AG09309 (cell line): ENCODE measurements around the gene MRPL10.

Experiments used
- DNase-seq: peaks from one replicate; pipeline ENCODE4 v3.0.0-alpha.2; 2010; ENCODE audit warnings: low read depth
- H3K4me3 ChIP-seq: 2 replicates; pipeline ENCODE4 v1.5.1; 2011; ENCODE audit warnings: mild to moderate bottlenecking, low read depth, low read length, moderate library complexity; ENCODE audit not compliant: control insufficient read depth
- TF ChIP-seq, protein P1 (sequence below): IDR thresholded peaks from 2 replicates; pipeline ENCODE4 v1.5.1; 2011; ENCODE audit warnings: mild to moderate bottlenecking, low read depth, low read length, inconsistent platforms; ENCODE audit not compliant: insufficient read depth, control insufficient read depth; ENCODE audit errors: missing control alignments

Gene MRPL10

GRCh38 chr17:47857551-47858455, 26.5 kb upstream of the MRPL10 start:
- H3K4me3 ChIP-seq, result no peak overlapping the region
- TF ChIP-seq, protein P1, sequence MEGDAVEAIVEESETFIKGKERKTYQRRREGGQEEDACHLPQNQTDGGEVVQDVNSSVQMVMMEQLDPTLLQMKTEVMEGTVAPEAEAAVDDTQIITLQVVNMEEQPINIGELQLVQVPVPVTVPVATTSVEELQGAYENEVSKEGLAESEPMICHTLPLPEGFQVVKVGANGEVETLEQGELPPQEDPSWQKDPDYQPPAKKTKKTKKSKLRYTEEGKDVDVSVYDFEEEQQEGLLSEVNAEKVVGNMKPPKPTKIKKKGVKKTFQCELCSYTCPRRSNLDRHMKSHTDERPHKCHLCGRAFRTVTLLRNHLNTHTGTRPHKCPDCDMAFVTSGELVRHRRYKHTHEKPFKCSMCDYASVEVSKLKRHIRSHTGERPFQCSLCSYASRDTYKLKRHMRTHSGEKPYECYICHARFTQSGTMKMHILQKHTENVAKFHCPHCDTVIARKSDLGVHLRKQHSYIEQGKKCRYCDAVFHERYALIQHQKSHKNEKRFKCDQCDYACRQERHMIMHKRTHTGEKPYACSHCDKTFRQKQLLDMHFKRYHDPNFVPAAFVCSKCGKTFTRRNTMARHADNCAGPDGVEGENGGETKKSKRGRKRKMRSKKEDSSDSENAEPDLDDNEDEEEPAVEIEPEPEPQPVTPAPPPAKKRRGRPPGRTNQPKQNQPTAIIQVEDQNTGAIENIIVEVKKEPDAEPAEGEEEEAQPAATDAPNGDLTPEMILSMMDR, result no peak
- DNase-seq, result no peak

GRCh38 chr17:47856830-47857229, 25.5 kb upstream of the MRPL10 start:
- TF ChIP-seq, protein P1, result no peak
- no peak overlapping the region for H3K4me3 ChIP-seq
- DNase-seq, result no peak

- DNase-seq, result no peak
- H3K4me3 ChIP-seq, result no peak overlapping the region
- TF ChIP-seq, protein P1, result no peak
Measured at GRCh38 chr17:47855737-47856136, 24.4 kb upstream of the MRPL10 start.

DNA sequence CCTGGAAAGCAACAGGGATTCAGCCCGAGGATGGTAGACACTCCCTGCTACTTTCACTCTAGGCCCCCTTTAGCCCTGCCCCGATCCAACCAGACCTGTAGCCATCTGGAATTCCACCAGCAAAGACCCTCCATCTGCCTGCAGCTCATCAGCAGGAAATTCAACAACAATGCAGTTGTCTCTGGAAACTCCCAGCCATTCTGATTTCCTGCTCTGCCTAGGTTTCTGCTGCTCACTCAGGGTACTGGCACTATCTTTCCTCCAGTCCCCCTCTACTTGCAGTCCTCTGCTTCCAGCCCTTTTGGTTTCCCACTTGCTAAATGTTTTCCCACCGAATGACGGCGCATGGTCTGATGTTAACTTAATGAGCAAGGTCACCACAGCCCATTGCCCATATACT, 22.3 kb upstream of the MRPL10 start:
- TF ChIP-seq, protein P1, result no peak
- no peak overlapping the region for H3K4me3 ChIP-seq
- DNase-seq, result no peak

- no peak overlapping the region for H3K4me3 ChIP-seq
- TF ChIP-seq, protein P1, result no peak
- DNase-seq, result no peak
Measured at GRCh38 chr17:47852113-47852949, 21.0 kb upstream of the MRPL10 start.

DNA sequence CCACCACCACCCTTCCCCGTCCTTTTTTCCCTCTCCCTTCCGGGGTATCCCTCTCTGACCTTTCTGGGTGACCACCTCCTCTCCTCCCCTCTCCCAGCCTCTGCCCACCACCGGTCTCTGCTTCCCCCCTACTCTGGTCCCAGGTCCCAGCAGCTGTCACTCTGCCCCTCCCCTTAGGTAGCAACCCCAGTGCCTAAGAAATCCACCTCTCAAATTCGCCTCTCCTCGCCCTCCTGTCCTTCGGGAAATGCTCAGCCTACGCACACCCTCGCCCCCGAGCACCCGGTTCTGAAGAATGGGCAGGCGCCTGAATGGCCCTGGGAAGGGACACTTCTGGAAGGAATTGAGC, 20.4 kb upstream of the MRPL10 start:
- TF ChIP-seq, protein P1, result no peak
- H3K4me3 ChIP-seq, result no peak overlapping the region
- DNase-seq, result no peak
